Activated naive CD8-positive, alpha-beta T cell treated with anti-CD3 and anti-CD28 coated beads, Interleukin-2, amount 50 U/mL, for 24 hours (primary cell): Measurements from ENCODE around the gene CREBL2.
"Not testable (repeated sequence)": the region's sequence is repeated elsewhere in the genome, so short reads cannot be mapped to it uniquely, and the experiment has no call there.

Source experiments
- ATAC-seq: fragments of 150-1000 bp; cut with Tn5 transposase; one replicate; pipeline ENCODE4 v1.10.0; 2021
- DNase-seq: peaks from one replicate; pipeline ENCODE4 v3.0.0; 2021
- H3K27ac Mint-ChIP-seq: one replicate; pipeline ENCODE4 v1.8.0; 2021; ENCODE audit warnings: mild to moderate bottlenecking, mixed read lengths
- H3K27me3 Mint-ChIP-seq: one replicate; pipeline ENCODE4 v1.8.0; 2021; ENCODE audit warnings: mixed read lengths
- H3K36me3 Mint-ChIP-seq: one replicate; pipeline ENCODE4 v1.8.0; 2021; ENCODE audit warnings: low read depth, mixed read lengths
- H3K4me1 Mint-ChIP-seq: one replicate; pipeline ENCODE4 v1.8.0; 2021; ENCODE audit warnings: mixed read lengths
- H3K4me3 Mint-ChIP-seq: one replicate; pipeline ENCODE4 v1.8.0; 2021; ENCODE audit warnings: mild to moderate bottlenecking, moderate library complexity, mixed read lengths
- H3K9me3 Mint-ChIP-seq: one replicate; pipeline ENCODE4 v1.8.0; 2021; ENCODE audit warnings: mixed read lengths

The CREBL2 gene

GRCh38 chr12:12611512-12612306 lies at the start of gene CREBL2:
Gene CREBL2 (plus strand): TSS chr12:12611876. CDS start chr12:12612173, 297 bp downstream.
- ATAC-seq, result peak; percentile 86
- Mint-ChIP-seq H3K27me3 (no peaks in the 10 kb centered on the region), H3K4me1 (peaks cover 68% of the 10 kb centered on the region), H3K27ac (peak within 1 kb of the TSS; percentile 95), H3K36me3 (peaks cover 7% of the 10 kb centered on the region), H3K4me3 (peak within 1 kb of the TSS; percentile 84), H3K9me3 (no peaks in the 10 kb centered on the region)
- peak; percentile 85 for DNase-seq

GRCh38 chr12:12562016-12562483 lies 49.6 kb upstream of the CREBL2 start:
- DNase-seq (peak; percentile 27), ATAC-seq (no peak)
- peaks cover 45% of the 10 kb centered on the region for H3K4me1 Mint-ChIP-seq

GRCh38 chr12:12562585-12563261 lies 49.0 kb upstream of the CREBL2 start, which contains the start of gene DUSP16:
Gene DUSP16 (minus strand): TSS chr12:12562863. CDS start chr12:12521098, 41,765 bp downstream.
- no peaks in the 10 kb centered on the region for H3K27me3 Mint-ChIP-seq
- H3K4me3 Mint-ChIP-seq, result peak within 1 kb of the TSS; percentile 78
- peaks cover 4% of the 10 kb centered on the region for H3K9me3 Mint-ChIP-seq
- peaks cover 42% of the 10 kb centered on the region for H3K4me1 Mint-ChIP-seq
- peak within 1 kb of the TSS; percentile 83 for H3K27ac Mint-ChIP-seq
- DNase-seq (peak; percentile 73), ATAC-seq (peak; percentile 87)
- H3K36me3 Mint-ChIP-seq, result peaks cover 18% of the 10 kb centered on the region

More at GRCh38 chr12:12562016-12562483, 49.6 kb upstream of the CREBL2 start:
- Mint-ChIP-seq H3K36me3 (peaks cover 21% of the 10 kb centered on the region), H3K4me3 (peak overlapping the region; percentile 78), H3K27me3 (no peaks in the 10 kb centered on the region), H3K9me3 (peaks cover 4% of the 10 kb centered on the region), H3K27ac (peak overlapping the region; percentile 83)

GRCh38 chr12:12563290-12563928 lies 48.3 kb upstream of the CREBL2 start:
- H3K4me1 Mint-ChIP-seq, result peaks cover 36% of the 10 kb centered on the region
- H3K27me3 Mint-ChIP-seq, result no peaks in the 10 kb centered on the region
- H3K4me3 Mint-ChIP-seq, result peak overlapping the region; percentile 78
- peaks cover 14% of the 10 kb centered on the region for H3K36me3 Mint-ChIP-seq
- peak overlapping the region; percentile 76 for H3K27ac Mint-ChIP-seq
- DNase-seq (no peak), ATAC-seq (no peak)
- H3K9me3 Mint-ChIP-seq, result peaks cover 4% of the 10 kb centered on the region

- Mint-ChIP-seq H3K27me3 (no peaks in the 10 kb centered on the region), H3K36me3 (peaks cover 6% of the 10 kb centered on the region), H3K27ac (no peak overlapping the region), H3K9me3 (peaks cover 4% of the 10 kb centered on the region), H3K4me3 (no peak overlapping the region), H3K4me1 (peaks cover 22% of the 10 kb centered on the region)
- ATAC-seq (no peak), DNase-seq (no peak)
These were observed 46.8 kb upstream of the CREBL2 start for GRCh38 chr12:12564911-12565310.

- H3K27ac Mint-ChIP-seq, H3K9me3 Mint-ChIP-seq, DNase-seq, H3K4me3 Mint-ChIP-seq, H3K36me3 Mint-ChIP-seq, H3K27me3 Mint-ChIP-seq, ATAC-seq: not testable (repeated sequence)
- H3K4me1 Mint-ChIP-seq, result peaks cover 15% of the 10 kb centered on the region
These were observed 45.7 kb upstream of the CREBL2 start for GRCh38 chr12:12565971-12566370.

GRCh38 chr12:12572659-12573058 lies 39.0 kb upstream of the CREBL2 start:
- DNase-seq (no peak), ATAC-seq (no peak)
- H3K4me1 Mint-ChIP-seq, result peaks cover under 1% of the 10 kb centered on the region
- no peaks in the 10 kb centered on the region for H3K9me3 Mint-ChIP-seq
- no peaks in the 10 kb centered on the region for H3K27me3 Mint-ChIP-seq
- no peaks in the 10 kb centered on the region for H3K36me3 Mint-ChIP-seq
- no peak overlapping the region for H3K4me3 Mint-ChIP-seq
- no peak overlapping the region for H3K27ac Mint-ChIP-seq

- Mint-ChIP-seq H3K9me3 (no peaks in the 10 kb centered on the region), H3K27ac (no peak overlapping the region), H3K4me1 (peaks cover 16% of the 10 kb centered on the region), H3K36me3 (no peaks in the 10 kb centered on the region), H3K27me3 (no peaks in the 10 kb centered on the region), H3K4me3 (no peak overlapping the region)
- ATAC-seq (no peak), DNase-seq (no peak)
These were observed 33.9 kb upstream of the CREBL2 start for GRCh38 chr12:12577786-12578185.

GRCh38 chr12:12580716-12581115 lies 31.0 kb upstream of the CREBL2 start:
- not testable (repeated sequence) for H3K27me3 Mint-ChIP-seq, H3K27ac Mint-ChIP-seq, DNase-seq, H3K9me3 Mint-ChIP-seq, H3K4me3 Mint-ChIP-seq, H3K36me3 Mint-ChIP-seq, ATAC-seq
- H3K4me1 Mint-ChIP-seq, result peaks cover 40% of the 10 kb centered on the region

- Mint-ChIP-seq H3K9me3 (no peaks in the 10 kb centered on the region), H3K36me3 (no peaks in the 10 kb centered on the region), H3K4me3 (no peak overlapping the region), H3K4me1 (peaks cover 44% of the 10 kb centered on the region), H3K27me3 (no peaks in the 10 kb centered on the region), H3K27ac (peak overlapping the region; percentile 77)
- no peak for ATAC-seq
- DNase-seq, result no peak
These were observed 29.3 kb upstream of the CREBL2 start for GRCh38 chr12:12582193-12582881.

- peak; percentile 43 for DNase-seq
- Mint-ChIP-seq H3K9me3 (no peaks in the 10 kb centered on the region), H3K36me3 (no peaks in the 10 kb centered on the region), H3K4me3 (no peak overlapping the region), H3K27ac (peak overlapping the region; percentile 77), H3K27me3 (no peaks in the 10 kb centered on the region), H3K4me1 (peaks cover 41% of the 10 kb centered on the region)
- peak; percentile 92 for ATAC-seq
These were observed 28.8 kb upstream of the CREBL2 start for GRCh38 chr12:12582895-12583303.

- Mint-ChIP-seq H3K27ac (peak overlapping the region; percentile 77), H3K4me3 (no peak overlapping the region), H3K36me3 (no peaks in the 10 kb centered on the region), H3K27me3 (no peaks in the 10 kb centered on the region), H3K9me3 (no peaks in the 10 kb centered on the region), H3K4me1 (peaks cover 40% of the 10 kb centered on the region)
- DNase-seq (no peak), ATAC-seq (no peak)
These were observed 28.0 kb upstream of the CREBL2 start for GRCh38 chr12:12583510-12584178.

GRCh38 chr12:12585115-12585863 lies 26.4 kb upstream of the CREBL2 start:
- ATAC-seq, result no peak

More at GRCh38 chr12:12585115-12585863, 26.4 kb upstream of the CREBL2 start:
- Mint-ChIP-seq H3K36me3 (no peaks in the 10 kb centered on the region), H3K27me3 (peaks cover 2% of the 10 kb centered on the region), H3K27ac (no peak overlapping the region), H3K9me3 (no peaks in the 10 kb centered on the region), H3K4me1 (peaks cover 41% of the 10 kb centered on the region), H3K4me3 (no peak overlapping the region)
- no peak for DNase-seq
